DMS153 treated with DMSO at 0.1 percent for 48 hours (cell line): ENCODE results near the gene HDDC2.

ENCODE experiments used
- DNase-seq: peaks from one replicate; lab custom pipeline; 2025; ENCODE audit not compliant: unreplicated experiment; lab: John Stamatoyannopoulos, UW

The HDDC2 gene

GRCh38 chr6:125271486-125272159 is 30.1 kb downstream of the HDDC2 start:
- DNase-seq = no peak

GRCh38 chr6:125270380-125270779 is 31.4 kb downstream of the HDDC2 start:
- no peak for DNase-seq

DNA sequence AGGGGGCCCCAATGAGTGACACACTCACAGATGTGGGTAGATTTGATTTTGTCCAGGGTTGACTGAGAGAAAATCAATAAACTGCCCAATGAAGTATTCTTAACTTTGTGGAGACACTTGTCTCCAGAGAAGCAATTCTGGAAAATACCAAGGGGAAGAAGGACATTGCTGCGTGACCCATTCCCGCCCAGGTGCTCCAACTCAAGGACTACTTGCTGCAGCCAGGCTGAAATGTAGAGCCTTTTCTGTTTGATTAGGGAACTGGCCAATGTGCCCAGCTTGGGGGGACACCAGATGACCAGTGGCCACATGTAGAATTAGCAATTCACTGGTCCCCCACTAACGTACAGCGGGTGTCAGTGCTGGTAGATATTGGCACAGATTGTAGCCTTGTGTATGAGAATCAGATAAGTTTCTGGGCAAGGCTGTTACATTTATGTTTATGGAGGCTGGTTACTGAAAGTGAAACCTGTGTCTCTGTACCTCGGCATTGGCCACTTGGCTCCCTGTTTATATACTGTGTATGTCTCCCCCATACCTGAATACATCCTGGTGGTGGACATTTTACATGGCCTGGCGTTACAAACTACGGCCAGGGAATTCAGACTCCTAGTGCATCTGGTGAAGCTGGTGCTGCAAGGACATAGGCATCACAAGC is 32.3 kb downstream of the HDDC2 start:
- DNase-seq = no peak

GRCh38 chr6:125268765-125269164 is 33.0 kb downstream of the HDDC2 start:
- DNase-seq = no peak

DNA sequence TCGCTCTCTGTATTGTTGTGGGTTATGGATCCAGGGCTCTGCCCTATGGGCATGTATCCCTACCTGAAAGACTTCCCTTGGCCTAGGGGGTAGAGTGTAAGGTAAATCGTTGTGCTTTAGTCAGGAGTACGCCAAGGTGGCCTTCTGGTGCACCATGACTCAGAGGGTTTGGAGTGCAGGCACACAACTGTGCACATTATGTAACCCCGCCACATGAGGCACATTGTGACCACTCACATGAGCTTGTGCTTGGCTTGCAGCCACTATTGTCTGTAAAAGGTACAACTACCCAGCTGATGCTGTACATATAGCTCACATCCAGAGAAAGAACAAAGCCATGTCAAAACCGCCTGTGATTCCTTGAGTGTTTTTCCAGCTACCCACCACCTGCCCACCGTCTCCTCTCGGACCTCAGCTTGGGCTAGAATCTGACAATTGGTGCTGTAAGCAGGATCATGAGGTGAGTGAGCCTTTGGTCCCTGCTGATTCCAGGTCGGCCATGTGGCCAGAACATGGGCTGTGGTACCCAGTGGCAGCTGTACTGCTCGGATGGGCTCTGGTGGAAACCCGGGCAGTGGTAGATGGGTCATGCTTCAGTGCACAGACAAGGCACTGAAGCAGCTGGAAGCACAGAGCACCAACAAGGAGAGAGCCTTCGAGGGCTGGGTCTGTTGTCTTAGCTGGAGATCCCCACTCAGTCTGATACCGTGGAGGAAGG is 33.8 kb downstream of the HDDC2 start:
- DNase-seq = no peak

- no peak for DNase-seq
Observed at GRCh38 chr6:125264476-125264875, 37.3 kb downstream of the HDDC2 start.

DNA sequence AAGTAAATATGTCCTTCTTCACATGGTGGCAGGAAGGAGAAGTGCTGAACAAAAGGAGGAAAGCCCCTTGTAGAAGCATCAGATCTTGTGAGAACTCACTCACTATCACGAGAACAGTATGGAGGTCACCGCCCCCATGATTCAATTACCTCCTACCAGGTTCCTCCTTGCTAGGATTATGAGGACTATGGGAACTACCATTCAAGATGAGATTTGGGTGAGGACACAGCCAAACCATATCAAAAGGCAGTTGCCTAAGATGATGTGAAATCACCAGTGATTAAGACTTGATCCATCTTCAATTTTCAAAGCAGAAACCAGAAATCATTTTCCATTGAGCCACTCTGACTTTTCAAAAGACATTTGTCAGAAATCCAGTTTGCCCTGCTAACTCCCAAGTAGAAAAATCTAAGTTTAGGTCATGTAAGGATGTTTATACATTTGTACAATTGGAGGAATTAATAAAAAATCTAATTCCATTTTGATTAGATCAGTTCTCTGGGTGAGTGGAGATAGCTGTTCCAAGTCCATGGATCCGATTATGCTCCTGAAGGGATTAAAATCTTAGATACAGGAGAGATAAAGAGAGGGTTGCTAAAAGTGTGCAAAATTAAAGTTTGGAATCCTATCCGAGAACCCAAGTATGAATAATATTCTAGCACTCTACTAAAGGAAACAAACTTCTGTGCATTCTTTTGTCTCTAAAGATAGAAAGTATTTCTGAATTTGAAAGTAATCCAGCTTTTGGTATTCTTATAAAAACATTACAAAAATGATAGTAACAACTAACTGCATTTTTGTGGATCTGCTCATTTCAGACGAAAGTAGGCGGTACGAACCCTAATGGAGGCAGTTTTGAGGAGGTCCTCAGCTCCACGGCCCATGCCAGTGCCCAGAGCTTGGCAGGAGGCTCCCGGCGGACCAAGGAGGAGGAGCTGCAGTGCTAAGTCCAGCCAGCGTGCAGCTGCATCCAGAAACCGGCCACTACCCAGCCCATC is 39.5 kb downstream of the HDDC2 start:
- DNase-seq = no peak

- DNase-seq = no peak
Observed at GRCh38 chr6:125259354-125259736, 42.4 kb downstream of the HDDC2 start.

DNA sequence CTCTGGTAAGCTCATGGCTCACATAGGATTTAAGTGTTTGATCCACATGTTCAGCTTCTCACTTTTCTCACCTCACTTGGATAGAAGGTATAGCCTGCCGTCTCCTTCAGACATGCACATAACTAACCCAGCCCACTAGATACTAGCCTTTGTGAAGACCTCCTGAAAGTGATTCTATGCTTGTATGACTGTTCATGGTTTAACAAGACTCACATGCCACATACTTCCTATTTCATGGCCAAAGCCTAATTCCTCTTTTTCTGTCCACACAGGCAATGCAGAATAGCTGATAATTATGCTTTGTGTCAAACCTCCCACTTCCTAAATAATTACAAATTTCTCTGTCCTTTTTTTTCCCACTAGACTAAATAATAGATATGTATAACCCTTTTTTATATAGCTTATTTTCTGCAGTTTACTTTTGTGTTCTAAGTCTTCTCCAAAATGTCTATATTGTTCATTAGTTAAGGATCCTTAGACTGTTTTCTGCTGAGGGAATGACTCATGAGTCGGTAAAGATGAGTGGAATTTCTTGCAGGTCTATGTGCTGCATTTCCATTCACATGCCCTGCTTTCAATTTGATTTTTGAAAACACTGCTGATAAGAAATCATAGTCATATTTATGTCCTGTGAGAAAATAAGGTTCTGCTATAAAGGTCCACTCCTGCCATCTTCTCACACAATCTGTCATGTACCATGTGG is 43.0 kb downstream of the HDDC2 start:
- DNase-seq = no peak

DNA sequence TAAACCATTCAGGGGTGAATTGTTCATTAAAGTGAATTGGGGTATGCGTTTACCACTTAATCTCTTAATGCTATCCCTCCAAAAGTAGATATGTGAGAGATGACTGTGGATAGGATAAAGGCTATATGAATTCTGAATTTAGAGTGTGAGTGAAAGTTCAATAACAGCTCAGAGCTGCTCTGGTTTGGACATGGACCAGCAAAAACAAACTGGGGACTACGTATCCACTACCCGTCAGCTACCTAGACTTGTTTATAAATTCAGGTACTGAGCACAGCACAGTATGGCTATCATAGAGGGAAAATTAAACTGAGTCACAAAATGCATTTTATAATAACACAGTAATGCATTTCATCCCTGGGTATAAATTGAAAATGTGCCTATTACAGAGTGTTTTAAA is 44.4 kb downstream of the HDDC2 start:
- DNase-seq = no peak

GRCh38 chr6:125255201-125255600 is 46.6 kb downstream of the HDDC2 start:
- no peak for DNase-seq

- no peak for DNase-seq
Observed at GRCh38 chr6:125254321-125254720, 47.4 kb downstream of the HDDC2 start.

- DNase-seq = no peak
Observed at GRCh38 chr6:125253881-125254280, 47.9 kb downstream of the HDDC2 start.

- no peak for DNase-seq
Observed at GRCh38 chr6:125252891-125253290, 48.9 kb downstream of the HDDC2 start.

- no peak for DNase-seq
Observed at GRCh38 chr6:125251516-125252220, 50.1 kb downstream of the HDDC2 start.

- no peak for DNase-seq
Observed at GRCh38 chr6:125250511-125250910, 51.3 kb downstream of the HDDC2 start.

GRCh38 chr6:125248136-125248535 is 53.6 kb downstream of the HDDC2 start:
- DNase-seq = no peak

GRCh38 chr6:125246566-125246965 is 55.2 kb downstream of the HDDC2 start:
- DNase-seq = no peak

GRCh38 chr6:125245523-125246264 is 56.1 kb downstream of the HDDC2 start:
- DNase-seq = no peak
